Mesendoderm (in vitro differentiated cells): ENCODE measurements around the gene SERPINB12.

Experiments used
- DNase-seq: peaks from one replicate; pipeline ENCODE4 v3.0.0; 2013
- H2AK5ac ChIP-seq: 2 replicates; pipeline ENCODE4 v1.6.1; 2013; ENCODE audit warnings: low read length, inconsistent platforms
- H2BK120ac ChIP-seq: 2 replicates; pipeline ENCODE4 v1.6.1; 2013; ENCODE audit warnings: low read depth, mild to moderate bottlenecking, low read length, moderate library complexity, mixed read lengths
- H2BK15ac ChIP-seq: replicated peaks from 2 replicates; pipeline ENCODE4 v1.6.1; 2013; ENCODE audit warnings: low read depth, mild to moderate bottlenecking, moderate library complexity
- H2BK5ac ChIP-seq: 2 replicates; pipeline ENCODE4 v1.6.1; 2013; ENCODE audit warnings: low read length, inconsistent platforms
- H3K18ac ChIP-seq: 2 replicates; pipeline ENCODE4 v1.6.1; 2013; ENCODE audit warnings: mild to moderate bottlenecking, low read length, mixed read lengths
- H3K23ac ChIP-seq: one replicate; pipeline ENCODE4 v1.6.1; 2013; ENCODE audit warnings: low read length
- H3K27ac ChIP-seq: 2 replicates; pipeline ENCODE4 v1.5.1; 2013; ENCODE audit warnings: low read depth, mild to moderate bottlenecking, inconsistent platforms, low read length, moderate library complexity
- H3K27me3 ChIP-seq: 2 replicates; pipeline ENCODE4 v1.6.1; 2013; ENCODE audit warnings: low read length, control low read depth, mild to moderate bottlenecking, inconsistent platforms; ENCODE audit not compliant: insufficient read depth, poor library complexity
- H3K36me3 ChIP-seq: 2 replicates; pipeline ENCODE4 v1.6.1; 2013; ENCODE audit warnings: low read length, inconsistent platforms; ENCODE audit not compliant: control insufficient read depth, insufficient read depth
- H3K4ac ChIP-seq: one replicate; pipeline ENCODE4 v1.6.1; 2013; ENCODE audit warnings: low read depth, mild to moderate bottlenecking, low read length, moderate library complexity
- H3K4me1 ChIP-seq: 2 replicates; pipeline ENCODE4 v1.6.1; 2013; ENCODE audit warnings: low read depth, low read length, inconsistent platforms; ENCODE audit not compliant: control insufficient read depth
- H3K4me2 ChIP-seq: 2 replicates; pipeline ENCODE4 v1.6.1; 2013; ENCODE audit warnings: low read length
- H3K4me3 ChIP-seq: 2 replicates; pipeline ENCODE4 v1.5.1; 2013; ENCODE audit warnings: mild to moderate bottlenecking, low read length
- H3K56ac ChIP-seq: one replicate; pipeline ENCODE4 v1.6.1; 2013; ENCODE audit warnings: low read length
- H3K79me1 ChIP-seq: 2 replicates; pipeline ENCODE4 v1.6.1; 2013; ENCODE audit warnings: low read length, inconsistent platforms
- H3K79me2 ChIP-seq: 2 replicates; pipeline ENCODE4 v1.6.1; 2013; ENCODE audit warnings: mild to moderate bottlenecking, low read length; ENCODE audit not compliant: control insufficient read depth, insufficient read depth
- H3K9ac ChIP-seq: 2 replicates; pipeline ENCODE4 v1.6.1; 2013; ENCODE audit warnings: low read length, inconsistent platforms
- H4K5ac ChIP-seq: one replicate; pipeline ENCODE4 v1.6.1; 2013; ENCODE audit warnings: low read length
- H4K8ac ChIP-seq: one replicate; pipeline ENCODE4 v1.6.1; 2013; ENCODE audit warnings: low read depth, mild to moderate bottlenecking, control low read depth, low read length, moderate library complexity
- WGBS: extraction: QIAGEN DNeasy Blood & Tissue Kit; methylation state at CpG from one replicate; pipeline ENCODE4 v1.1.7; 2013; ENCODE audit warnings: low lambda C conversion rate, missing lambda C conversion rate; ENCODE audit not compliant: insufficient coverage; ENCODE audit errors: extremely low coverage; 5-methylcytosine and 5-hydroxymethylcytosine counted together

SERPINB12 gene

DNA sequence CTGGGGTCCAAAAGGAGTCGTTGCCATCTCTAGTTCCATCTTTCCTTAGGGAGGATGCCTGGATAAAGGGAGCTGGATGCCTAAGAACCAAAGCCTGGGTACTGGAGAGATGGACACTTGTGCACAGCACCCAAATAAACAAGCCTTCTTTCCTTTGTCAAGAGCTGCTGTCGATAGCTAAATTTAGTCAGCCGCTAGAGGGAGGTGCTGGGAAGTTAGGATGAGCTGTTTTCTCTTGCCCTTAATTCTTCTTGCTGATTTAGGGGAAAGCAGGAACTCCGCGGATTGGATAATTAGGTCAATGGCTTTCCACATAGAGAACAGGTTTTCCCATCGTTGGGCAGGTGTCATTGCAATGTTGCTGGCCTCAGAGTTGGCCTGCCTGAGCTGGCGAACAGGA is 30.9 kb upstream of the SERPINB12 start:
- no peak overlapping the region for H2BK15ac ChIP-seq
- H3K27me3 ChIP-seq, result no peaks in the 10 kb centered on the region
- H3K23ac ChIP-seq, result no peak overlapping the region
- H2BK5ac ChIP-seq, result no peak overlapping the region
- no peak overlapping the region for H4K5ac ChIP-seq
- H3K4me2 ChIP-seq, result no peak overlapping the region
- no peak overlapping the region for H3K4me3 ChIP-seq
- H3K36me3 ChIP-seq, result no peaks in the 10 kb centered on the region
- no peak overlapping the region for H3K27ac ChIP-seq
- H3K4ac ChIP-seq, result no peak overlapping the region
- H2BK120ac ChIP-seq, result no peak overlapping the region
- no peak overlapping the region for H3K56ac ChIP-seq
- DNase-seq, result peak; percentile 92
- no peak overlapping the region for H4K8ac ChIP-seq
- no peaks in the 10 kb centered on the region for H3K79me1 ChIP-seq
- H3K9ac ChIP-seq, result no peak overlapping the region
- no peak overlapping the region for H2AK5ac ChIP-seq
- no CpG with 5 or more reads among the region's 7 CpGs for WGBS
- H3K4me1 ChIP-seq, result no peaks in the 10 kb centered on the region
- H3K79me2 ChIP-seq, result no peaks in the 10 kb centered on the region
- H3K18ac ChIP-seq, result no peak overlapping the region

DNA sequence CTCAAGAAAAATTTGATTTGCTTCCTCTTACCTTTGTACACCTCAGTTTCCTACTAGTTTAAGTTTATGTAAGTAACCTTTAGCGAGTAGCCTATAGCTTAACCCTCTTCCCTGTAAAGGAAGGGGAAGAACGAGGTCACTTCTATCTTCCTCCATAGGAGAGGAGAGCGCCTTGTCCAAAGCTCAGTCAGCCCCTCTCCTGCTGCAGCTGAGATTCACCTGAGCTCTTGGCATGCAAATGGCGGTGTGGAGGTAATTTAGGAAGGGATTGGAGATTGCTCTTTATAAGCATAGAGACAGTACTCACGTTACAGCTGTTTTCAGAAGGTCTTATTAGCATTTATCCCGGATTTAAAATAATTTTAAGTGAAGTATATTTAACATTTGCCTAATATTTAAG is 27.8 kb upstream of the SERPINB12 start:
- H3K36me3 ChIP-seq, result no peaks in the 10 kb centered on the region
- H3K9ac ChIP-seq, result no peak overlapping the region
- no peaks in the 10 kb centered on the region for H3K79me1 ChIP-seq
- no peak overlapping the region for H2BK120ac ChIP-seq
- no peaks in the 10 kb centered on the region for H3K79me2 ChIP-seq
- H2BK5ac ChIP-seq, result no peak overlapping the region
- no CpG with 5 or more reads among the region's 6 CpGs for WGBS
- no peak overlapping the region for H3K56ac ChIP-seq
- DNase-seq, result no peak
- no peaks in the 10 kb centered on the region for H3K4me1 ChIP-seq
- no peak overlapping the region for H3K23ac ChIP-seq
- H4K8ac ChIP-seq, result no peak overlapping the region
- H2AK5ac ChIP-seq, result no peak overlapping the region
- no peak overlapping the region for H4K5ac ChIP-seq
- no peak overlapping the region for H3K4ac ChIP-seq
- no peaks in the 10 kb centered on the region for H3K27me3 ChIP-seq
- H3K4me2 ChIP-seq, result no peak overlapping the region
- H3K18ac ChIP-seq, result no peak overlapping the region
- H3K4me3 ChIP-seq, result no peak overlapping the region
- H3K27ac ChIP-seq, result no peak overlapping the region
- no peak overlapping the region for H2BK15ac ChIP-seq

DNA sequence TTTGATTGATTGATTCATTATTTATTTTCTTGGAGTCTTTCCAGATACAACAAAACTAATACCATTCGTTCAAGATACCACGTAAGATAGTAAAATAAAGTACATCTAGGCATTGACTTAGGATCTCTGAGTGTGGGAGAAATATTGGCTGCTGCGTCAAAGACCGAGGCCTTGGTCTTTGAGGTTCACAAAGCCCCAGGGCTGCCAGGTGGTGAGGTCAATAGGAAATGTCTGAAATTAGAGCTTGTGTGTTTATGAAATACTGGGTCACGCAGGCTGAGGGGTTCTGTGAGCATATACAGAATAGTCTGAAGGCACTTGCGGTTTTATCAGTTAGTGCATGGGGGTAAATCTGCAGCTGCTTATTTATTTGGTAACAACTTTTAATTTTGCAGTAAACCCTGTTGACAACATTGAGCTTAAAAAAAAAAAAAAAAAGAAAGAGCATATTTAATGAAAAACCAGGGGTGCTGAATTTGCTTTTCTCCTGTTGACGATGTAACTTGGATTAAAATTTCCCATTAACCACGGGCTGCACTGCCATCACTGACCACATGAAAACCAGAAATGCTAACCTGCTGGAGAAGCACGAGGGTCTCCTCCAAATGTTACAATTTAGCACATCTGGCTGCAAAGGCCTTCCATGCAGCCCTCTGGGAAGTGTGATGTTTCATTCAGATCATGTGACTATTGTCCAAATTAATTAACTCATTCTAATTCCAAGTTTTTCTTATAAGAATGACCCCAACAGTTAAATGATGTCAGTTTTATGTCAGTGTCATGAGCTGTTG is 27.1 kb upstream of the SERPINB12 start:
- H3K4me2 ChIP-seq, result no peak overlapping the region
- H3K27ac ChIP-seq, result no peak overlapping the region
- no peaks in the 10 kb centered on the region for H3K4me1 ChIP-seq
- no peak overlapping the region for H3K9ac ChIP-seq
- no peak overlapping the region for H2BK120ac ChIP-seq
- no peaks in the 10 kb centered on the region for H3K79me2 ChIP-seq
- H4K8ac ChIP-seq, result no peak overlapping the region
- no peak overlapping the region for H2BK15ac ChIP-seq
- no peak overlapping the region for H3K4ac ChIP-seq
- no peaks in the 10 kb centered on the region for H3K79me1 ChIP-seq
- WGBS, result no CpG with 5 or more reads among the region's 9 CpGs
- H3K23ac ChIP-seq, result no peak overlapping the region
- H3K56ac ChIP-seq, result no peak overlapping the region
- no peak overlapping the region for H4K5ac ChIP-seq
- H3K27me3 ChIP-seq, result no peaks in the 10 kb centered on the region
- no peak overlapping the region for H2BK5ac ChIP-seq
- H2AK5ac ChIP-seq, result no peak overlapping the region
- peak; percentile 27 for DNase-seq
- no peak overlapping the region for H3K4me3 ChIP-seq
- H3K18ac ChIP-seq, result no peak overlapping the region
- no peaks in the 10 kb centered on the region for H3K36me3 ChIP-seq

DNA sequence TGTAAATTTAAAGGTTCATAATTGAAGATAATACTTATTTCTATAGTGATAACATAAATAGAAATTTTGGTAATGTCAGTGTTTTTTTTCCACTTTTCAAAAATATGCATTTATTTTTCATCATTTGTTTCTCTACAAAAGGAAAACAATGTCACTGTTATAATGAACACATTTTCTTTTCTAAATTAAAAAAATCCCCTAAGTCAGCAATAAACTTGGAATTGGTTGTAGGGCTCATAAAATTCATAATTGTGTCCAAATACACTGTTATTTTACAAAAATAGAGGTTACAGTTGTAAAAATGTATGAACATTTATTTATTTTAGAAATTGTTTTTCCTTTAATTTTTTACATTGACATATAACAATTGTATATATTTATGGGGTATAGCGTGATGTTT is 26.4 kb upstream of the SERPINB12 start:
- Histone ChIP-seq H3K79me2 (no peaks in the 10 kb centered on the region), H2BK15ac (no peak overlapping the region), H3K56ac (no peak overlapping the region), H3K18ac (no peak overlapping the region), H2BK5ac (no peak overlapping the region), H3K4me2 (no peak overlapping the region), H4K8ac (no peak overlapping the region), H3K27ac (no peak overlapping the region), H3K4me1 (no peaks in the 10 kb centered on the region), H3K36me3 (no peaks in the 10 kb centered on the region), H4K5ac (no peak overlapping the region), H2AK5ac (no peak overlapping the region), H3K23ac (no peak overlapping the region), H3K79me1 (no peaks in the 10 kb centered on the region), H3K4ac (no peak overlapping the region), H3K9ac (no peak overlapping the region), H3K27me3 (no peaks in the 10 kb centered on the region), H3K4me3 (no peak overlapping the region), H2BK120ac (no peak overlapping the region)
- WGBS, result no CpG with 5 or more reads among the region's 1 CpG
- DNase-seq, result no peak

DNA sequence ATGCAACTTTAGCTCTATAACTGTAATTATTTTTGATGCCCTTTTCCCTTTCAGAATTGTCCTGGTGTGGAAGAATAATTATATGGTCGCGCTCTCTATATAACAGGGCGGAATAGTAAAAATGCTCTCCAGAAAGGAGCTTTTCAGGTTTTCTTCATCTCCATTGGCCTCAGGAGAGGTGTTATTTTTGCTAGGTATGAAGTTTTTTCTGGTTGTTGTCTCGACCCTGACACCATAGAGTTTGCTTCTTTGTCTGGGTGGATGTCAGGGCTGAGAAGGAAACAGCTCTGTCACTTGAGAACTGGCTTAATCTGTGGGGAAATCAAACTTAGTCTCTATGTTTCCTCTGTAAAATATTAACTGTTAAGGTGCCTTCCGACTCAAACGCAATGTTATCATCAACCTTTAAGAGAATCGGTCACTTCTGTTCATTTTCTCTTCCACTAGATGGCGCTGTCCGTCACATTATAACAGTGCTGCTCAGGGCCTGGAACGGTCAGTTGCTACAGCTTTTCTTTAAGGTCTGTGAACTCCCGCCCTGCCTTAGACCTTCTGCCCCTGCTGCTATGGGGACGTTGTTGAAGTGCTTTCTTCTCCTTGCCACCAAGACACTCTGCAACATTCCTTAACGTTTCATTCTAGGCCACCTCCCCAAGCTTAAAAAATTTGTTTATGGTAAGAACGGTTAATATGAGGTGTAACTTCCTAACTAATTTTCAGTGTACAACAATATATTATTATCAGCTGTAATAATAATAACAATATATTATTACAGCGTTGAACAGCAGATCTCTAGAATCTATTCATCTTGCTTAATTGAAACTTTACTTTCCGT is 23.8 kb upstream of the SERPINB12 start:
- no CpG with 5 or more reads among the region's 16 CpGs for WGBS
- Histone ChIP-seq H2BK15ac (no peak overlapping the region), H3K79me1 (no peaks in the 10 kb centered on the region), H3K18ac (no peak overlapping the region), H3K27me3 (no peaks in the 10 kb centered on the region), H3K4me1 (no peaks in the 10 kb centered on the region), H3K4me2 (no peak overlapping the region), H3K56ac (no peak overlapping the region), H3K27ac (no peak overlapping the region), H4K8ac (no peak overlapping the region), H2AK5ac (no peak overlapping the region), H3K36me3 (no peaks in the 10 kb centered on the region), H3K23ac (no peak overlapping the region), H3K4ac (no peak overlapping the region), H3K79me2 (no peaks in the 10 kb centered on the region), H4K5ac (no peak overlapping the region), H3K9ac (no peak overlapping the region), H2BK120ac (no peak overlapping the region), H3K4me3 (no peak overlapping the region), H2BK5ac (no peak overlapping the region)
- peak; percentile 89 for DNase-seq
